SK-N-SH (cell line): Measurements from ENCODE around the gene TES.

ENCODE experiments used
- CTCF ChIP-seq: fragments of 200-600 bp; sonication (generic); IDR thresholded peaks from 2 replicates; pipeline ENCODE4 v1.6.1; 2017; ENCODE audit warnings: antibody characterized with exemption, mild to moderate bottlenecking, moderate library complexity
- ELF1 ChIP-seq: IDR thresholded peaks from 2 replicates; pipeline ENCODE4 v1.4.0; 2012
- EP300 ChIP-seq, 2 experiments: IDR thresholded peaks; 2 replicates each; pipeline versions ENCODE4 v1.4.0 to v1.6.1; 2012; ENCODE audit warnings: borderline replicate concordance in 1 of 2, low read depth in 1 of 2, low read length in 1 of 2
- FOXJ3 ChIP-seq: sonication (generic); formaldehyde crosslinking; IDR thresholded peaks from 2 replicates; pipeline ENCODE4 v1.5.1; 2020; ENCODE audit warnings: mild to moderate bottlenecking, missing genetic modification reagents
- GABPA ChIP-seq: IDR thresholded peaks from 2 replicates; pipeline ENCODE4 v1.4.0; 2012; ENCODE audit warnings: low read depth, mild to moderate bottlenecking
- MEF2A ChIP-seq: IDR thresholded peaks from 2 replicates; pipeline ENCODE4 v1.4.0; 2012; ENCODE audit warnings: low read depth, borderline replicate concordance
- NRF1 ChIP-seq: IDR thresholded peaks from 2 replicates; pipeline ENCODE4 v1.6.1; 2012; ENCODE audit warnings: low read depth, mild to moderate bottlenecking, low read length
- POLR2AphosphoS5 ChIP-seq: IDR thresholded peaks from 2 replicates; pipeline ENCODE4 v1.6.1; 2012; ENCODE audit warnings: low read depth, low read length
- RAD21 ChIP-seq: IDR thresholded peaks from 2 replicates; pipeline ENCODE4 v1.6.1; 2012; ENCODE audit warnings: mild to moderate bottlenecking, low read length
- REST ChIP-seq: IDR thresholded peaks from 2 replicates; pipeline ENCODE4 v1.6.1; 2012; ENCODE audit warnings: mild to moderate bottlenecking, low read depth, low read length, moderate library complexity
- SIN3A ChIP-seq: IDR thresholded peaks from 2 replicates; pipeline ENCODE4 v1.6.1; 2012; ENCODE audit warnings: low read depth, mild to moderate bottlenecking, low read length, moderate library complexity, borderline replicate concordance
- TEAD4 ChIP-seq: IDR thresholded peaks from 2 replicates; pipeline ENCODE4 v1.4.0; 2012; ENCODE audit warnings: mild to moderate bottlenecking, borderline replicate concordance; ENCODE audit not compliant: insufficient read depth
- USF1 ChIP-seq: IDR thresholded peaks from 2 replicates; pipeline ENCODE4 v1.4.0; 2012; ENCODE audit warnings: low read depth, borderline replicate concordance

GRCh38 chr7:116280803-116281202 lies 70.5 kb downstream of the TES start:
- TF ChIP-seq CTCF (no peak), REST (no peak), EP300 (IDR thresholded peaks at IDR 0.05; ENCODE audit: borderline replicate concordance in 1 of 2, low read depth in 1 of 2, low read length in 1 of 2) (no peak), FOXJ3 (CRISPR knock-in tag) (no peak), NRF1 (no peak), MEF2A (no peak), GABPA (no peak), USF1 (no peak), RAD21 (no peak), POLR2AphosphoS5 (no peak), TEAD4 (no peak), ELF1 (no peak), SIN3A (no peak)
